Osteocyte (in vitro differentiated cells): Measurements from ENCODE around the gene ZPR1. TPM values are rescaled to one million over a fixed set of nuclear protein-coding genes. Genes with fewer than 3 reads are reported as not detected.

Experiments used
- DNase-seq: peaks from one replicate; pipeline ENCODE4 v3.0.0; 2021; ENCODE audit warnings: mixed read lengths; ENCODE audit not compliant: unreplicated experiment; ENCODE audit errors: extremely low spot score
- H3K27ac Mint-ChIP-seq: one replicate; pipeline ENCODE4 v1.8.0; 2021; ENCODE audit warnings: mild to moderate bottlenecking, mixed read lengths; ENCODE audit not compliant: unreplicated experiment
- H3K27me3 Mint-ChIP-seq: one replicate; pipeline ENCODE4 v1.8.0; 2021; ENCODE audit warnings: mixed read lengths; ENCODE audit not compliant: unreplicated experiment
- H3K36me3 Mint-ChIP-seq: one replicate; pipeline ENCODE4 v1.8.0; 2021; ENCODE audit warnings: mixed read lengths; ENCODE audit not compliant: unreplicated experiment
- H3K4me1 Mint-ChIP-seq: one replicate; pipeline ENCODE4 v1.8.0; 2021; ENCODE audit warnings: mixed read lengths; ENCODE audit not compliant: unreplicated experiment
- H3K4me3 Mint-ChIP-seq: one replicate; pipeline ENCODE4 v1.8.0; 2021; ENCODE audit warnings: mild to moderate bottlenecking, moderate library complexity, mixed read lengths; ENCODE audit not compliant: unreplicated experiment
- H3K9me3 Mint-ChIP-seq: one replicate; pipeline ENCODE4 v1.8.0; 2021; ENCODE audit warnings: mixed read lengths; ENCODE audit not compliant: unreplicated experiment
- CTCF ChIP-seq: fragments of 200-600 bp; sonication (generic); IDR thresholded peaks from 2 replicates; pipeline ENCODE4 v1.5.0; 2021; ENCODE audit warnings: antibody characterized with exemption, mild to moderate bottlenecking, moderate library complexity
- total RNA-seq: library from RNA; stranded (reverse); gene quantifications from 2 replicates; pipeline ENCODE4 v1.2.1, GENCODE V29; 2021

ZPR1 gene
- total RNA-seq, 1 donor from 2014 or later = 35.1 TPM

- Mint-ChIP-seq H3K27me3 (no peaks in the 10 kb centered on the region), H3K36me3 (no peaks in the 10 kb centered on the region), H3K9me3 (no peaks in the 10 kb centered on the region), H3K4me1 (peaks cover 18% of the 10 kb centered on the region), H3K4me3 (no peak overlapping the region), H3K27ac (no peak overlapping the region)
- no peak for DNase-seq
- no peak for TF ChIP-seq CTCF
Measured at GRCh38 chr11:116826751-116827431, 39.1 kb upstream of the ZPR1 start.

- no peak for TF ChIP-seq CTCF
- H3K4me3 Mint-ChIP-seq = no peak overlapping the region
- peaks cover 17% of the 10 kb centered on the region for H3K4me1 Mint-ChIP-seq
- H3K9me3 Mint-ChIP-seq = no peaks in the 10 kb centered on the region
- H3K27me3 Mint-ChIP-seq = peaks cover 2% of the 10 kb centered on the region
- no peak overlapping the region for H3K27ac Mint-ChIP-seq
- no peaks in the 10 kb centered on the region for H3K36me3 Mint-ChIP-seq
- no peak for DNase-seq
Measured at GRCh38 chr11:116825854-116826750, 38.3 kb upstream of the ZPR1 start.

GRCh38 chr11:116825434-116825833 is 37.6 kb upstream of the ZPR1 start:
- Mint-ChIP-seq H3K27ac (no peak overlapping the region), H3K4me1 (peaks cover 15% of the 10 kb centered on the region), H3K9me3 (no peaks in the 10 kb centered on the region), H3K4me3 (no peak overlapping the region), H3K36me3 (no peaks in the 10 kb centered on the region), H3K27me3 (peaks cover 2% of the 10 kb centered on the region)
- DNase-seq = no peak
- TF ChIP-seq CTCF = no peak

DNA sequence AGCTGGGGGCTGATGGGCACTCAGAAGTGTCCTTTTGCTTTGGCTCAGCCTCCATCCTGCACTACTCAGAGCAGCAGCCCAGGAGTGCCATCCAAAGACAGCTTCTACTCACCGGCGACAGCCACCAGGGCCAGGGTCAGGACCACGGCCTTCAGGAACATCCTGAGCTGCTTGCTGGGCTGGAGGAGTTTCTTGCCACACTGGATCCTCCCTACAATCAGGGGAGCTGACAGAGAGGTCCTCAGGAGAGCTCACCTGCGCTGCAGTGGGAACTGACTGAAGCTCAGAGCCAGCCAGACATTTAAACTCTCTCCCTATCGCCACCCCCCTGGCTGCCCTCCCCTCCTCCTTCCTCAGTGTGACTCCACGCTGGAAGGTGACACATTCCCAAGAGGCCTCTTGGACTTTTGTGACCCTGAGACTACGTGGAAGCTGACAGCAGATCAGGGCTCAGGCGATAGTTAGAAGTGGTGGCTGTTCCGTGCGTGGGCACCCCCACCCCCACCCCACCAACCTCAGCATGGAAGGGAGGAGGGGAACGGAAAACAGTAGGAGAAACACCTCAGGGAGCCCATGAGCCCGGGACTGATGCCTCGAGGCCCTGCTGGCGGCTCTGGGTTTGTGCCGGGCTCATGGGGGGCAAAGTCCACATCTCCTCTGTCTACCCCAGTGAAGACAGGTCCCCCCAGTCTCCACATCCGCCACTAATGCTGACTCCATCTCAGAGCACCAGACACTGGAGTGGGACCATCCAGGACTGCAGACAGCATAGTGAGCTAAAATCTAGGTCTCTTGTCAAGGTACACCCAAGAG is 35.4 kb upstream of the ZPR1 start, which contains the start of gene APOA4:
APOA4 (minus strand) TSS at position 274 of the 813 bp plus-strand sequence; CDS start at position 161, 113 bp downstream.
- H3K27me3 Mint-ChIP-seq = peaks cover 2% of the 10 kb centered on the region
- H3K9me3 Mint-ChIP-seq = no peaks in the 10 kb centered on the region
- H3K4me3 Mint-ChIP-seq = no peak within 1 kb of the TSS
- no peak for TF ChIP-seq CTCF
- peaks cover 1% of the 10 kb centered on the region for H3K4me1 Mint-ChIP-seq
- no peaks in the 10 kb centered on the region for H3K36me3 Mint-ChIP-seq
- H3K27ac Mint-ChIP-seq = no peak within 1 kb of the TSS
- no peak for DNase-seq
